SK-N-SH (cell line): ENCODE measurements around the gene ADNP2. TPM values are rescaled to one million over a fixed set of nuclear protein-coding genes. Genes with fewer than 3 reads are reported as not detected.

Experiments
- CTCF ChIA-PET: fragments of 300-600, 350-600 bp; formaldehyde crosslinking; extraction: SDS; loops from one replicate; lab custom pipeline; 2021; lab: Yijun Ruan, JAX
- POLR2A ChIA-PET: fragments of 350-600 bp; sonication (Branson Sonifier 250); formaldehyde crosslinking; extraction: SDS; loops from one replicate; lab custom pipeline; 2020; ENCODE audit warnings: antibody characterized with exemption, inconsistent platforms; lab: Yijun Ruan, JAX
- DNase-seq: peaks from one replicate; pipeline ENCODE4 v3.0.0; 2012
- H2AFZ ChIP-seq: fragments of 200-600 bp; sonication (generic); 2 replicates; pipeline ENCODE4 v1.8.1; 2016; ENCODE audit warnings: antibody characterized with exemption, mild to moderate bottlenecking, low read depth
- H3F3A ChIP-seq: fragments of 200-600 bp; sonication (generic); replicated peaks from 2 replicates; pipeline ENCODE3; 2016; ENCODE audit warnings: antibody characterized with exemption, mild to moderate bottlenecking; ENCODE audit not compliant: insufficient read depth
- H3K27ac ChIP-seq, 2 experiments: fragments of 200-500 bp in 1 of 2; fragments of 200-600 bp in 1 of 2; sonication (Bioruptor generic) in 1 of 2; sonication (generic), shearing (Covaris generic) in 1 of 2; 2 replicates each; pipeline versions ENCODE4 v1.5.1 to v1.6.1; 2014 to 2016; ENCODE audit warnings: low read depth in 2 of 2, inconsistent platforms in 1 of 2, low read length in 1 of 2, mild to moderate bottlenecking in 1 of 2, mixed read lengths in 1 of 2
- H3K27me3 ChIP-seq: fragments of 200-600 bp; sonication (generic), shearing (Covaris generic); 2 replicates; pipeline ENCODE4 v1.6.1; 2016; ENCODE audit warnings: mixed run types; ENCODE audit not compliant: insufficient read depth
- H3K36me3 ChIP-seq, 2 experiments: fragments of 200-500 bp in 1 of 2; fragments of 200-600 bp in 1 of 2; sonication (Bioruptor generic) in 1 of 2; sonication (generic) in 1 of 2; replicated peaks in 1 of 2; 2 replicates each; pipeline versions ENCODE3 to v1.5.1; 2014 to 2016; ENCODE audit warnings: low read length in 1 of 2, mild to moderate bottlenecking in 1 of 2; ENCODE audit not compliant: insufficient read depth in 2 of 2, control insufficient read depth in 1 of 2
- H3K4me1 ChIP-seq, 2 experiments: fragments of 200-500 bp in 1 of 2; fragments of 200-600 bp in 1 of 2; sonication (Bioruptor generic) in 1 of 2; sonication (generic), shearing (Covaris generic) in 1 of 2; 2 replicates each; pipeline versions ENCODE4 v1.5.1 to v1.6.1; 2014 to 2016; ENCODE audit warnings: low read depth in 1 of 2, low read length in 1 of 2, mixed run types in 1 of 2; ENCODE audit not compliant: insufficient read depth in 2 of 2, control insufficient read depth in 1 of 2
- H3K4me2 ChIP-seq: fragments of 200-600 bp; sonication (generic), shearing (Covaris generic); 2 replicates; pipeline ENCODE4 v1.6.1; 2017; ENCODE audit warnings: mixed run types
- H3K4me3 ChIP-seq, 2 experiments: fragments of 200-500 bp in 1 of 2; fragments of 200-600 bp in 1 of 2; sonication (Bioruptor generic) in 1 of 2; sonication (generic), shearing (Covaris generic) in 1 of 2; 2 replicates each; pipeline versions ENCODE4 v1.5.1 to v1.8.1; 2014 to 2016; ENCODE audit warnings: low read depth in 2 of 2, inconsistent platforms in 1 of 2, low read length in 1 of 2, mild to moderate bottlenecking in 1 of 2, mixed read lengths in 1 of 2, moderate library complexity in 1 of 2
- H3K79me2 ChIP-seq: fragments of 200-600 bp; sonication (generic); 2 replicates; pipeline ENCODE4 v1.8.1; 2017; ENCODE audit warnings: mild to moderate bottlenecking; ENCODE audit not compliant: insufficient read depth
- H3K9ac ChIP-seq: fragments of 200-600 bp; sonication (generic); 2 replicates; pipeline ENCODE4 v1.6.1; 2017; ENCODE audit warnings: mixed run types
- H3K9me2 ChIP-seq: fragments of 200-600 bp; sonication (generic); 2 replicates; pipeline ENCODE4 v1.6.1; 2017; ENCODE audit warnings: mixed run types
- H3K9me3 ChIP-seq: fragments of 200-600 bp; sonication (generic); 2 replicates; pipeline ENCODE4 v1.6.1; 2017; ENCODE audit warnings: mixed run types, mild to moderate bottlenecking, moderate library complexity
- H4K20me1 ChIP-seq: fragments of 200-600 bp; sonication (generic); 2 replicates; pipeline ENCODE4 v1.6.1; 2017; ENCODE audit warnings: mild to moderate bottlenecking, mixed run types; ENCODE audit not compliant: insufficient read depth
- CTCF ChIP-seq: fragments of 200-600 bp; sonication (generic); IDR thresholded peaks from 2 replicates; pipeline ENCODE4 v1.6.1; 2017; ENCODE audit warnings: antibody characterized with exemption, mild to moderate bottlenecking, moderate library complexity
- FOSL2 ChIP-seq: IDR thresholded peaks from 2 replicates; pipeline ENCODE4 v1.4.0; 2012; ENCODE audit warnings: low read depth, mild to moderate bottlenecking, moderate library complexity, borderline replicate concordance
- FOXM1 ChIP-seq: IDR thresholded peaks from 2 replicates; pipeline ENCODE4 v1.4.0; 2012; ENCODE audit warnings: low read depth, mild to moderate bottlenecking
- NRF1 ChIP-seq: IDR thresholded peaks from 2 replicates; pipeline ENCODE4 v1.6.1; 2012; ENCODE audit warnings: low read depth, mild to moderate bottlenecking, low read length
- POLR2AphosphoS5 ChIP-seq: IDR thresholded peaks from 2 replicates; pipeline ENCODE4 v1.6.1; 2012; ENCODE audit warnings: low read depth, low read length
- SMC3 ChIP-seq: IDR thresholded peaks from 2 replicates; pipeline ENCODE4 v1.6.1; 2012; ENCODE audit warnings: low read depth, low read length, improper control_type of control experiment
- TCF12 ChIP-seq: IDR thresholded peaks from 2 replicates; pipeline ENCODE4 v1.4.0; 2012
- YY1 ChIP-seq: IDR thresholded peaks from 2 replicates; pipeline ENCODE4 v1.4.0; 2012; ENCODE audit warnings: low read depth, mild to moderate bottlenecking
- WGBS: methylation state at CpG from one replicate; pipeline ENCODE4 v1.1.6; 2017; ENCODE audit warnings: low lambda C conversion rate; 5-methylcytosine and 5-hydroxymethylcytosine counted together
- polyA plus RNA-seq, 3 experiments: library from polyadenylated mRNA; depleted of rRNA; stranded (reverse); fragments of >200 nt; gene quantifications; 2 replicates each; pipeline ENCODE4 v1.2.3, GENCODE V29; 2012
- TF ChIP-seq, protein P1 (sequence below): IDR thresholded peaks from 2 replicates; pipeline ENCODE4 v1.4.0; 2012; ENCODE audit warnings: low read depth, borderline replicate concordance

The ADNP2 gene
- polyA plus RNA-seq, 1 of the 3 experiments (the other 2 are of a cell fraction): 4.3 TPM

DNA sequence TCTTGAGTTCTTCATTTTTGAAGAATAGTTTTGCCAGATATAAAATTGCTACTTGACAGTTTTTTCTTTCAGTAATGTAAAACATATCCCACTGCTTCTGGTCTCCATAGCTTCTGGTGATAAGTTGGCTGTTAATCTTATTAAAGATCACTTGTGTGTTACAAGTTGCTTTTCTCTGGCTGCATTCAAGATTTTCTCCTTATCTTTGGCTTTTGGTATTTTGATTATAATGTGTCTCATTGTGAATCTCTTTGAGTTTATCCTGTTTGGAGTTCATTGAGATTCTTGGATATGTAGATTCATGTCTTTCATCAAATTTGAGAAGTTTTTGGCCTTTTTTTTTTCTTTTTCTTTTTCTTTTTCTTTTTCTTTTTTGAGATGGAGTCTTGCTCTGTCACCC, 20.2 kb upstream of the ADNP2 start:
- no peak overlapping the region for H3K9ac ChIP-seq

DNA sequence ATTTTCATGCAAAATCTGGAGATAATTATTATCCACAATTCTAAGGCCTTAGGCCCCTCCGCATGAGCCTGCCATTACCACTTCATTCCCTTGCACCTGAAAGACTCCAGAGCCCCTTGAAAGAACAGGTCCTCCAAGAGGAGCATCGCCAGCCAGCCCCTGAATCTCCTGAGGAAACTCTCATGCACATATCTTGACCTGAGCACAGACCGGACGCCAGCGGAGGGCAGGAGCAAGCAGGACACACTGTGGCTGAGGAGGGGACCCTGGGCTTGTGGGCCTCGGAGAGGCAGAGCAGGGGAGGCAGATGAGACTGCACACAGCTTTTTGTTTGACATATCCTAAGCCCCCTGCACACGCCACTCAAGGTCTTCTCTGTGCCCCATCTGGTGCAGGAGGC, 13.6 kb upstream of the ADNP2 start:
- H3K79me2 ChIP-seq: no peaks in the 10 kb centered on the region
- no peaks in the 10 kb centered on the region for H3F3A ChIP-seq
- H3K36me3 ChIP-seq: no peaks in the 10 kb centered on the region
- CTCF ChIA-PET: no interaction called here
- TF ChIP-seq POLR2AphosphoS5: no peak
- TF ChIP-seq, all 33 proteins: peak for 0
- Histone ChIP-seq H3K9me2 (no peaks in the 10 kb centered on the region), H3K9me3 (no peaks in the 10 kb centered on the region), H3K27ac (no peak overlapping the region), H3K4me1 (no peaks in the 10 kb centered on the region), H3K4me3 (no peak overlapping the region), H2AFZ (no peak overlapping the region), H3K4me2 (no peak overlapping the region), H4K20me1 (no peaks in the 10 kb centered on the region), H3K9ac (no peak overlapping the region), H3K27me3 (no peaks in the 10 kb centered on the region)
- 28% methylated on average over 7 of the region's 7 CpGs for WGBS
- no peak for DNase-seq
- POLR2A ChIA-PET: no interaction called here

More for the DNA sequence above, 20.2 kb upstream of the ADNP2 start:
- ChIA-PET CTCF (no interaction called here), POLR2A (no interaction called here)
- H3K27me3 ChIP-seq: peaks cover 3% of the 10 kb centered on the region; the same call in 1 of the 2 replicates
- H3K4me3 ChIP-seq: no peak overlapping the region
- no peak for TF ChIP-seq FOXM1
- no peak for TF ChIP-seq TCF12
- no peak for TF ChIP-seq CTCF
- TF ChIP-seq, protein P1, sequence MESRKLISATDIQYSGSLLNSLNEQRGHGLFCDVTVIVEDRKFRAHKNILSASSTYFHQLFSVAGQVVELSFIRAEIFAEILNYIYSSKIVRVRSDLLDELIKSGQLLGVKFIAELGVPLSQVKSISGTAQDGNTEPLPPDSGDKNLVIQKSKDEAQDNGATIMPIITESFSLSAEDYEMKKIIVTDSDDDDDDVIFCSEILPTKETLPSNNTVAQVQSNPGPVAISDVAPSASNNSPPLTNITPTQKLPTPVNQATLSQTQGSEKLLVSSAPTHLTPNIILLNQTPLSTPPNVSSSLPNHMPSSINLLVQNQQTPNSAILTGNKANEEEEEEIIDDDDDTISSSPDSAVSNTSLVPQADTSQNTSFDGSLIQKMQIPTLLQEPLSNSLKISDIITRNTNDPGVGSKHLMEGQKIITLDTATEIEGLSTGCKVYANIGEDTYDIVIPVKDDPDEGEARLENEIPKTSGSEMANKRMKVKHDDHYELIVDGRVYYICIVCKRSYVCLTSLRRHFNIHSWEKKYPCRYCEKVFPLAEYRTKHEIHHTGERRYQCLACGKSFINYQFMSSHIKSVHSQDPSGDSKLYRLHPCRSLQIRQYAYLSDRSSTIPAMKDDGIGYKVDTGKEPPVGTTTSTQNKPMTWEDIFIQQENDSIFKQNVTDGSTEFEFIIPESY: no peak
- TF ChIP-seq SMC3: no peak
- no peak for TF ChIP-seq YY1
- no peak for TF ChIP-seq NRF1
- TF ChIP-seq FOSL2: no peak
- no peak overlapping the region for H3K4me2 ChIP-seq
- H3F3A ChIP-seq: no peaks in the 10 kb centered on the region
- no peaks in the 10 kb centered on the region for H3K9me2 ChIP-seq
- H3K79me2 ChIP-seq: no peaks in the 10 kb centered on the region
- H3K27ac ChIP-seq: no peak overlapping the region
- no peaks in the 10 kb centered on the region for H4K20me1 ChIP-seq
- DNase-seq: no peak
- peaks cover 21% of the 10 kb centered on the region for H3K9me3 ChIP-seq
- no peaks in the 10 kb centered on the region for H3K36me3 ChIP-seq
- H2AFZ ChIP-seq: no peak overlapping the region
- no peaks in the 10 kb centered on the region for H3K4me1 ChIP-seq
